ENCODE measurements around the gene TPRA1.

Gene TPRA1

DNA sequence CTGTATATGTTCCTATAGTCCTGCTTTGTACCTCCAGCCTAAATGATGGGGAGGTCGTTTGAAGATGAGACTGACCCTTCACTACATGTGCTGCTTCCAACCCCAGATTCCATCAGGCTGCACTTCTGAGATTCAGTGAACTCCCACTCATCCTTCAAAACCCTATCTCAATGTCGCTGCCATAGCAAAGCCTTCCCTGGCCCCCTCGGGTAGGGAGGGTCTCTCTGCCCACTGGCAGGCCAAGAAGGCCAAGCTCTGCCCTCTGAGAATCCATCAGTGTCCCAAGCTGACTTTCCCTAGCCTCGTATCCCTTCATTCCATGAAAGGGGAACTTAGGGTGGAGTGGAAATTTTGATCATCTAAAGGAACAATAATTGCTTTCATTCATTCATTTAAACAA, 35.4 kb downstream of the TPRA1 start:
- no peak for DNase-seq

DNA sequence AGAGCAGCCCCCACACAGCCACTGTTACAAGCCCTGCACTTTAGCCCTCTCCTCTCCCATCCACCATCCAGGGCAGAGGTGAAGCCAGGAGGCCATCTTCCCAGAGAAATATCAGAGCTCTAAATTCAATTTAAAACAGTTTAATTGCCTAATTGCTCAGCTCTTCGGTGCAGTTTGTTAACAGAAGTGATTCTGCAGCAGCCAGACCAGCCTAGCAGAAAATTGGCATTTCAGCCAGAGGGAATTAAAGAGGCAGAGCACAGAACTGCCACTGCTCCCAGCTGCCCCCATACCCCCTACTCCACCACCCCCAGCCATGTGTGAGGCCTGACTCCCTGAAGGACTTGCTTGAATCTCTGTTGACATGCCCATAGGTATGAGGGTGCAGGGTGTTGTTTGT, 38.5 kb downstream of the TPRA1 start:
- DNase-seq = peak; percentile 61

DNA sequence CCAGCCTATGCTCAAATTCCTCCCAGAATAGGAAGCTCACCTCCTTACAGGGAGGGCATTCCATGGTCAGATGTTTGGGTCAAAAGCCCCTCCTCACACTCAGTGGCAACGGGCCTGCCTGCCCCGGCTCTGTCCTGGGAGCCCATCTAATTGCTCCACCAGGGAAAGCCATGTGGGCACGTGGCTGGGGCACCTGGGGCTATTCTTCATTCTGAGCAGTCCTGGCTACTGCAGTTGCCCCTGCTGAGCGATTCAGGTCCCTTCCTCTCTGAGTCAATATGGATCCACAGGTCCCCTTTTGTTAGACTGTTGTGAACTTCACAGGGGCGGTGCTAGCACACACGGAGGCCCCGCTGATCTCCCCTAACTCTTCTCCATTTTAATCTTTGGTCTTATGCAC, 39.4 kb downstream of the TPRA1 start:
- DNase-seq = no peak

DNA sequence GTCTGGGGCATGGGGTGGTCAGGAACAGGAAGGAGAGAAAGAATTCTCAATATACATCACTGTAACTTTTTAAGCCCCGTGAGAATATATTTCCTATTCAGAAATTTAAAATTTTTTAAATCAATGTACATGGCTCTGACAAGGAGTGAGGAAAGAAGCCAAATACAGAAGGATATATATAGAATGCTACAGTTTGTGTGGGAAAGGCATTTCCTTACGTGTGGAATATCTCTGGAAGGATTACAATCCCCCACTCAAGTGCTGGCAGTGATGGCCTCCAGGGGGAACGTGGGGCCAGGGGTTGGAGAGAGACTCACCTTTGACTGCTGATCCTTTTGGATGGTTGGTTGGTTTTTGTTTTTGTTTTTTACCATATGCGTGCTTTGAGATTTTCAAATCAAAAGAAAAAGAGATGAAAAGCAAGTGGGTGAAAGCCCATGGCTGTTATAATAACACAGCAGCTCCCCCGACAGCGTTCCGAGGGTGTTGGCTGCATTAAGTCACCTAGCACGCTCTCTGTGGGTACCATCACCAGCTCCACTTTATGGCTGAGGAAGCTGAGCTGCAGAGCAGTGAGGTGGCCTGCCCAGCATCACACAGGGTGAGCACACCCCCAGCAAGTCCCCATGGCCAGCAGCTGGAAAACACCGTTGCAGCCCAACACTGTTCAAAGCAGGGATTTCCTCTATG, 39.9 kb downstream of the TPRA1 start:
- no peak for DNase-seq

DNA sequence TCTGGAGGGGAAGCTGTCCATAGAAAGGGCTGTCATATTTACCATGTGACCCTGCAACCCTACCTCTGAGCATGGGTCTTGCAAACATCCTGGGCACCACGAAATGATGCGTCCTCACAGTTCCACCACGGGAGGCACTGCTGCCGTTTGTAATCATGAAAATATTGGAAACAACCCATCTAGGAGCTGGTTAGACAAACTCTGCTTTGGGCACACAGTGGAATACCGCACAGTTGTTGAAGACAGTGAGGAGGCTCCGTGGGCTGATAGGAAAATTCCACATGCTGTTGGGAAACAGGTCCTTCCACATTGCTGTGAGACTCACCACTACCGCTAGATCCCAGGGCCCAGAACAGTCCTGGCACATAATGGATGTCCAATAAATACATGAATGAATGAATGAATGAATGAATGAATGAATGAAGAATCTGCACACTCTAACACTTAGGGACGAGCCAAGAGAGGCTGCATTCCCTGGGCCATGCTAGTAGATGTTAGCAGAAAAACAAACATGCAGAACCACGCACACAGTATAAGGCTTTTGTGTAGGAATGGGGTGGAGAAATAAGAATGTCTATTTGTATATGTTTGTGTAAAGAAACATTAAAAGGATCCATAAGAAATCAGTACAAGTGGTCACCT, 40.6 kb downstream of the TPRA1 start:
- DNase-seq = no peak

DNA sequence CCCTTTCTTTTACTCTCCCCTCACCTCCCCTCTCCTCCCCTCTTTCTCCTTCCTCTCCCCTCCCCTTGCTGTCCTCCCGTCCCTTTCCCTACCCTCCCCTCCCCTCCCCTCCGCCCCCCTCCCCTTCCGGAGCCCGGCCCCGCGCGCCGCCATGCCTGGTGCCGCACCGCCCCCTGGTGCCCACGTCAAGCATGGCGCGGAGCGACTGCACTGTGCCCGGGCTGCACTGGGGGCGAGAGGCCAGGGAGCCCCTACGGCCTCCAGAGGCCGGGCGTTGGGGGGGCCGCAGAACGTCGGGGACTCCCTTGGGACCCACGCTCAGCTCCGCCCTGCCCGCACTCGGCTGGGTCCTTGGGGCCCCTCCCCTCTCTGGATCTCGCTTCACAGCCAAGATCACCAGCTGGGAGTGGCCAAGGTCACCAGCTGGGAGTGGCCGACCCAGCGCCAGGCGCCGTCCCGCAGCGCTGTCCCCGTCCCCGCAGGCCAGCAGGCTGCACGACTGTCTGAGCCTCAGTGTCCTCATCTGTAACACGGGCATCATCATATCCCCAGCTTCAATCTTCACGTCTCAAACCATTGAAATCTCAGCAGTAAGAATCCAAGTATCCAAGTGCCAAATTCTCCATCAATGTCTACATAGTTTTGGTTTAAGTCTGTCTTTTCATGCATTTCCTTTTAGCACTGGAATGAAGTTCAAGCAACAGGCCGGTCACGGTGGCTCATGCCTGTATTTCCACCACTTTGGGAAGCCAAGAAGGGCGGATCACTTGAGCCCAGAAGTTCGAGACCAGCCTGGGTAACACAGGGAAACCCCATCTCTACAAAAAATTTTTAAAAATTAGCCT, 42.5 kb downstream of the TPRA1 start:
- DNase-seq = peak; percentile 92

DNA sequence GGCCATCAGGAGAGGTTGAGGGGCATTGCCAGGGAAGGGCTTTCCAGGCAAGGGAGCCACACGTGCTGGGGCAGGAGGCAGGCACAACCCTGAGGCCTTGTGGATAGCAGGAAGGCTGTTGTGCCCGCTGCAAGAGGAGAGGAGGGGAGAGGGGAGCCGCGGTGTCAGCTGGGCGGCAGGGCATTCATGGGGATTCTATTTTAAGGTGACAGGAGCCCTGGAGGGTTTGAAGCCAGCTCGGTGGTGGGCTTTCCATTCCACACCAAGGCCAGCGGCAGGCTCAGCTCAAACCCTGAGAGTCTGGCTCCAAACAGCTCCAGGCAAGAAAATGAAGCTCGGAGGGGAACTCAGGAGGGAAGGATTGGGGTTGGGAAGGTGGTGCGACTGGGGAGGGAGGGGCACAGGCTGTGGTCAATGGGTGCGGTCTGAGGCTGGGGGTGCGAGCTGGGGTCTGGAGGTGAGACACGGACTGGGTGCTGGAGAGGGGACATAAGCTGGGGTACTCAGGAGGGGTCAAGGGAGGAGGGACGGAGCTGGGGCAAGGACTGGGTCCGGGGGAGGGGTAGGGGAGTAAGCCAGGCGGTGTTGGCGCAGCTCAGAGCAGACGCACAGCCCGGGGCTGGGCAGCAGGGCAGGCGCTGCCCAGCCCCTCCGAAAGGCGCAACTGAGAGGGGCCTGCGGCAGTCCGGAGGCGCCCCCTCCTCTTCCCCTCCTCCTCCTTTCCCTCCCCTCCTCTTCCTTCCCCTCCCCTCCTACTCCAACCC, 43.4 kb downstream of the TPRA1 start:
- peak; percentile 41 for DNase-seq

DNA sequence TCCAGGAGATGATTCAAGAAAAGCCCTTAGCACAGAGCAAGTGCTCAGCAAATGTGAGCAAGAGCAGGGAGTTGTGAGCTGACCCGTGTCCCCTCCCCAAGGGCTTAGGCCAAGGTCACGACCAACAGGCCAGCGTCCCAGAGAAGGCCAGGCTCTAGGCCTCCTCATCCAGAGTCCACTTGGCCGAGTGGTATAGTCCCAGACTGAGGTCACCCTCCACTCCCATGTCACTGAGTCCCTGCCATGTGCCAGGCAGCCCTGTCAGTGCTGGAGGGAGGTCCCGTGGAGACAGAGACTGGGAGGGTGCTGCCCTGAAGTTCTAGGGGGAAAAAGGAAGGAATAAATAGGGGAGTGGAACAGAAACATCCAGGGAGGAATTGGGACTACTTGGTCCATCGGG, 44.0 kb downstream of the TPRA1 start:
- no peak for DNase-seq

DNA sequence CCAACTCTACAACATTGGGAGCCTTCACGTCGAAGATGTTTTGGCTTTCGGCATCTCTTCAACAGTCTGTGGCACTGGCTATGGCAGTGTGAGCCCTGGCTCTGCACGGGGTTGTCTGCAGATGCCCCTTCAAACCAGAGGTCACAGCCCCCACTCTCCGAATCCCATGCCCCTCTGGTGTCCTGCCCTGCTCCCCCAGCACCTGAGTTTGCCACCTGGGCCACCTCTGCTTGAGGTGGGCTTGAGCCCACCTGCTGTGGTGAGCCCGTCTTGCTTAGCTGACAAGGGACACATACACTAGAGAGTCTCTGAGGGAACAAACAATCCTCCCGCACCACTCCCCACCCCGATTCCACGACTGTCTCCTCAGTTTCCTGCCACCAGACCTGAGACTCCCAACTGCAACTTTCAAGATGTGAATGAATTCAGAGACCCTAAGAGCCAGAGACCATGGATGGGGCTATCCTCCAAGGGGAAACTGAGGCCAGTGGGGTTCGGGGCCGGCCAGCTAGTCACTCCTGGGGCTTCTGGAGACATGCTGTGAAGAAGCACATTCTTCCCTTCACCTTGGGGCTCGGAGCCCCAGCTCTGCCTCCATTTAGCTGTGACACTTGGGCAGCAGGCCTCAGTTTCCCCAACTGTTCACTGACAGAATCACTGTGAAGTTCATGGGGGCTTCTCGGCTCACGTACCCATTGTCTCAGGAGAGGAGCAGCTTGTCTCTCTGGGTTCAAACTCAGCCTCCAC, 44.6 kb downstream of the TPRA1 start:
- no peak for DNase-seq

DNA sequence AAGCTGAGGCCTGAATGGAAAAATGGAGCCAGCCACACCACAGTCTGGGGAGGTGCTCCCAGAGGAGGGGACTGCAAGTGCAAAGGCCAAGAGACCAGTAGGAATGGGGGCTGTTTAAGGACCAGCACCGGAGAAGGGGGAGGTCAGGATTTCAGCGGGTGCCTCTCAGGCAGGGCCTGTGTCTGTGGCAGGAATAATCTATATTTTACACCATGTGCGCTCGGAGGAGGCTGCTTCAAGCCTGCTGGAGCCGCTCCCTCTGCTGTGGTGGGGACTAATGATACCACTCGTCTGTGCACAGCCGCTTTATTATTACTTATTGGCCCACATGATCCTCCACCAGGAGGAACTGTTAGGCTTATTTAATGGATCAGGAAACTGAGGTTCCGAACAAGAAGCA, 45.3 kb downstream of the TPRA1 start:
- no peak for DNase-seq

DNA sequence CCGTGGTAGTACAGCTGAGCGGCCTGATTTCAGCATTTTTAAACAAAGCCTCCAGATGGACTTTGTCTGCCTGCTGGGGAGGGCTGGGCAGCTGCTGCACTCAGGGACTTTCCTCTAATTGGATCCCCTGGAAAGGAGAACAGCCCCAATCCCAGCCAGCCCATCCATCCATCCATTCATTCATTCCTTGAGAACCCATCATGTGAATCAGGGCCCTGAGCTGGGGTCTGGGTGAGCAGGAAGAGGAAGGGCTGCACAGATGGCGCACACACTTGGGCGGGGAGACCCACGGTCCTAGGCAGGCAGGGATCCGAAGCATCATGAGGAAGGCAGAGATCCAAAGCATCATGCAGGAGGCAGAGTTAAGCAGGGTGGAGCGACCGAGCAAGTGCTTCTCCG, 45.7 kb downstream of the TPRA1 start:
- peak; percentile 78 for DNase-seq

DNA sequence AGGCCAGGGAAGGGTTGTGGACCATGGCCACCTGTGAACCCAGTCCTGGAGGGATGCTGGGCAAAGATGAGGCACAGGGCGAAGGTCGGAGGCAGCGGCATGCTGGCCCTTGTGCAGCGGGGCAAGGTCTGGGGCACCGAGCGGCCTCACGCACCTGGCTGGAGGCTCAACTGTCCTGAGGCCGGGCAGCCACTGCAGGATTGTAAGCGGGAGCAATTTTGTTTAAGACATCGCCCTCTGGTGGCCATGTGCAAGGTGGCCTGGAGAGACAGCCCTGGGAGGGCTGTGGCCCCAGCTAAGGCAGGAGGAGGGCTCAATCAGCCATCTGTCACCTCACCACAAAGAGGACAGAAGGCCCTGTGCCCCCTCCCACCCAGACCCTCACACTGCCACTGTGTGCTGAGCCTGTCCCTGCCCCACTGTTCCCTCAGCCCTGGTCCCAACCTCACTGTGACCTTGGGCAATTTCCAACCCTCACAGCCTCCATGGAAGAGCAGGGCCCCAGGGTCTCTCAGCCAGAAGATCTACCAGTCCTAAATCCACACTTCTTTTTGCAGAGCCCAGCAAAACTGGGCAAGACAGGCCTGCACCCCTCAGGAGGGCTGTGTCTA, 46.2 kb downstream of the TPRA1 start:
- DNase-seq = peak; percentile 93

DNA sequence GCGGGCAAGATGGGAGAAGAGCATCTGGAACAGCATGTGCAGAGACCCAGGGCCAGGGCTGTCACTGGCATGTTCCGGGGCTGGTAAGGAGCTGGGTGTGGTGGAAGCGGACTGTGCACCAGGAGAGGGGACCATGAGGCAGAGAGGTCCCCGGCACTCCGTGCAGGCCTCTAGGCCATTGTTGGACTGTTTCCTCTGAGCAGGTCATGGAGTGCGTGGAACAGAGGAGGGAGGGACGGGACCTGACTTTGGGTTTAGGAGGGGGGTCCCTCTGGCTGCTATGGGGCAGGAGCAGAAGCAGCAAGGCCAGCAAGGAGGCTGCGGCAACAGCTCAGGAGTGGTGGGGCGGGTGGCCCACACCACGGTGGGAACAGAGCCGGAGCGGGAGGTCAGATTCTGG, 47.1 kb downstream of the TPRA1 start:
- no peak for DNase-seq

DNA sequence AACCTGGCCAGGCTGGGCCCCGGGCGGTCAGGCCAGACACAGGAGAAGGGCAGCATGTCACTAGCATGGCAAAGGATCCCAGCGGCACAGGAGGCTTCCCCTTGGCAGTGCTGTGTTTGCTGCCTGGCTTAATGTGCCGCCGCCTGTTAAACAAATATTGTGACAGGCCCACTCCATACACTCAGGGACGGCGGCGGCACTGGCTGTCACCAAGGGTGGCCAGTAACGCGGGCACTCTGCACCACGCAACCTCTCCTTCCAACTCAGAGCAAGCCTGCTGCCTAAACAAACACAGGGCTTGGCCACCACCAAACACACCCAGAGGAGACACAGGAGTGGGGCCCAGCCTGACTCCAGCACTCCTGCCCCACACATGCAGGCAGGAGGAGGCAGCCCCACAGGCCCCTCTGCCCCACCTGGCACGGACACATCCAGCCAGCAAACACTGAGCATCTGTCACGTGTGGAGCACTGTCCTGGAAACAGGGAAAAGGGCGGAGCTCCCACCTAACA, 48.0 kb downstream of the TPRA1 start:
- DNase-seq = no peak

DNA sequence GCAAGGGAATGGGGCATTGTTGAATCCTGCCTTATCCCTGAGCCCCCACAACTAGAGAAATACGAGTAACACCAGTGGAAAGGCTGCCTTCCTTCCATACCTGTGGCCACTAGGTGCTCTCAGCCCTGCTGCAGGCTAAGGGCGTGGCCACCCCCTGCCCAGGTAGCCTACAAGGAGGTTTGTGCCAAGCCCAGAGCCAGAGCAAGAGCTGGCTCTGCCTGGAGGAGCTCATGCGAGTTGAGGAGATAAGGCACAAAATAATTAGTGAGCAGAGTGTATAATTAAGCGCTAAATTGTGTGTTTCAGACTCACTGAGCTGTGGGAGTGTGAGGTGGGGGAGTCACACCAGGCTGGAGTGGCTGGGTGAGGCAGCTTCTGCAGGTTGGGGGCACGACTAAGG, 49.2 kb downstream of the TPRA1 start:
- no peak for DNase-seq

DNA sequence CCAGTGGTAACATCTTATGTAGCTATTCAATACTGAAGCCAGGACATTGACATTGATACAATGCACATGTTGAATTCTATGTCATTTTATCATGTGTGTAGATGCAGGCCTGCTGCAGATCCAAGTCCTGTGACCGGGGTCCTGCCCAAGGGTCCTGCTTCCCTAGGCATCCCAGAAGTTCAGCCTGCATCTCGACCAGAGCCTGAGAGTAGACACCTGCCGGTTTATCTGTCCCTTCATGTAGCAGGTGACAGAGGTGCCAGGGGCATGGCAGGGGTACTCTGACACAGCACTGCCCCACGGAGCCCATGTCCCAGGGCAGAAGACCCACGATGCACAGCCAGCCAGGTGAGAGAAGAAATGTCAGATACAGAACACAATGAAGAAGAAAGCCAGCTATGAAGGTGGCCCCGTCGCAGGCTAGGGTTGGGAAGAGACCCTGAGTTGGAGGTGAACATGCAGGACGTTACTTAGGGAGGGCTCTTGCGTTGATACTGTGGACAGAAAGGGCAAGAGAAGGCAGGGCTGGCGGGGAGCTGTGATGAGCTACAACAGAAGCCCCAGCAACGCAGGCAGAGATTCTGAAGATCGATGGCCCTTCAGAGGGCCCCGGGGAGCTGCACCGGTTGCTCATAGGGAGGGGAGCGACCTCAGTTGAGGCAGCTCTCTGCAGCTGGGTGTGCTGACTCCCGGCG, 51.0 kb downstream of the TPRA1 start:
- DNase-seq = no peak

DNA sequence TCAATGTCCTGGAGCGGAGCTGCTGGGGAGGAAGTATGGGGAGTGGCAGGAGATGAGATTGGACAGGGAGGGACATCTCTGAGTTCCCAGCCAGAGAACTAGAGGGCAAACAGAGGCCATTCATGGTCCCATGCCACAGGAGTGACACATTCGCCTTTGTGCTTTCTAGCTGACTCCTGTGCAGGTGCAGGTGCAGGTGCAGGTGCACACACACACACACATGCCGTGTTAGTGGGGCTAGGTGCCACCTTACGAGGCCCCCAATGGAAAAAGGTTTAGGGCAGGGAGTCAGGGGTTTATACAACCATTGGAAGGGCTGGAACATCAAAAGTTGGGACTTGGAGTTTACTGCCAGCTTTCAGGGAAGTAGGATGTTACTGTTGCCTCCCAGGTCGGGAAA, 52.0 kb downstream of the TPRA1 start:
- DNase-seq = no peak

DNA sequence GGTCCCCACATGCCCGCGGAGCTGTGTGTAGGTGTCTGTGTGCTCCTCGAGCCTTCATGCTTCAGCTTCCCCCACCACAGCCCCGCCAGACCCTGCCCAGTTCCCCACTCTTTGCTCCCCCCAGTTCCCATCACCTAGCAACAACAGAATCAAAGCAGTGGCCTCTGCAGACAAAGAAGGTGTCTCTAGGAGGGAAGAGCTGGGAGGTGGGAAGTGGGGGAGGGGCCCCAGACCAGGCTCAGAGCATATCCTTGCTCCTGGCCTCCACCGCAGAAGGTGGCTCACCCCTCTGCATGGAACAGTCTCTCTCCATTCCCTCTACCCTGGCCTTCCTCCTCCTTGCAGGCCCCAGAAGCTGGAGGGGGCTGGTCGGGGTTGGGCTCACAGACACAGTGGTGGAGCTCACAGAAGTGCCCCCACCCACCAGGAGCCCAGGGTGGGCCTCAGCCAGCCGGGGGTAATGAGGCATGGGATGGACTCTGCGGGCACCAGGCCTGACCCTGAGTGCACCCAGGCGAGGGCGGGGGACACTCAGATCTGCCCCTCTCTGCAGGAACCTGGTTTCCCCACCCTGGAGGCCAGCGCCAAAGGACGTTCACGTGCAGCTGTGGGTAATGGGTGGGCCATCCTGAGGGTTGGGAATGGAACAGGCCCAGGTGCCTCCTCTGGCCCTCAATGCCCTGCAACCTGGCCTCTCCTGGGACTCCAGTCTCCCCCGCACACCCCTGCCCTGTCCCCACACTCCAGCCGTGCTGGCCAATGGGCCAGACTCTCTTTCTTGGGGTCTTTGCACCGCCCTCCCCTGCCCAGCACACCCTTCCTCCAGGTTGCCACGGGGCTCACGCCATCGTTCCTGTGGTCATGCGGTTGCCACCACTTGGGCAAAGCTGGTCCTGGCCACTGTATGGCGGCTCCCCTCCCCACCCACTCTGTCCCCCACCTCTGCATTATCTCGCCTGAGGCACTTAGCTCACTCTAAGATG, 53.4 kb downstream of the TPRA1 start:
- DNase-seq = peak; percentile 74

DNA sequence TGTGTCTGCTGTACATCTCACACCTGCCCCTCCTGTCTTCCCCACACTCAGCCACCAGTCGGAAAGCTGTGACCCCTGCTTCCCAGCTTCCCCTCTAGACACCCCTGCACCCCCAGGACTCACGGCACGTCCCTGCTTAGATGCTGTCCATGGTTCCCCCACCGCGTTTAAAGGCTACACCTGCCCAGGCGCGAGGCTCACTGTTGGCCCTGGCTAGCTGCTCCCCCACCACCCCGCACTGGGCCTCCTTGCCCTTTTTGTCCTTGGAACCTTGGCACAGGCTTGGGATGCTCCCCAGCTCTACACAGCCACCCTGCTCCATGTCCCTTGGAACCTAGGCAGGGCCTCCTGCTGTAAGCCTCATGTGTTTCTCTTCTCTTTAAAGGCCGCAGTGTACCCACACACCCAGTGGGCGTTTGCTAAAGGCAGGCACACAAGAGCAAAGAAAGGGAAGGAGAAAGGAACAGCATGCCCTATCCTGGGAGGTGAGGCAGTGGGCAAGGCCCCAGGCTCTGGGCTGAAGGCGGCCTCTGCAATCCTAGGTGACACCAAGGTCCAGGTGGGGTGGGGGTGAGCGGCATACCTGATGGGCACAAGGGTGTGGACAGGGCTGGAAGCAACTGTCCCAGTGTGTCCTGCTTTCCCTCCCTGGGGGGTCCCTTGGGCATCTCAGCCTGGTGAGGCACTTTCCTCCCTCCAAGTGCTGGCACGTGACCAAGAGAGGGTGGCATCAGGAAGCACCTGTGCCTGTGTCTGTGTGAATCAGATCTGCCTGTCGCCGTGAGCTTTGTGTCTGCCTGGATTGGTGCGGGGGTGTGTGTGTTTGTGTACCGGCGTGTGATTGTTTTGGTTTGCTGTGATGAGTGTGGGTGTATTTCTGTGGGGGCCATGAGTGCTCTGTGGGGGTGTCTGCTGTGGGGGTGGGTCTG, 54.4 kb downstream of the TPRA1 start:
- DNase-seq = peak; percentile 19
